Spleen (tissue), 11 donors: ENCODE measurements around the gene PVALEF. TPM values are rescaled to one million over a fixed set of nuclear protein-coding genes. Genes with fewer than 3 reads are reported as not detected.
"Not testable (repeated sequence)": the region's sequence is repeated elsewhere in the genome, so short reads cannot be mapped to it uniquely, and the experiment has no call there.

Experiments used
- DNase-seq: peaks from one replicate; pipeline ENCODE4 v3.0.0-alpha.2; 2020
- H3K27ac ChIP-seq, 8 donors: fragments of 200-600 bp; sonication (generic) in 7 of 8; 1 replicate in 4 of 8; 2 replicates in 4 of 8; pipeline versions ENCODE4 v1.5.0 to v1.8.0; 2016 to 2021; ENCODE audit warnings: inconsistent platforms in 4 of 8, mild to moderate bottlenecking in 4 of 8, moderate library complexity in 1 of 8
- H3K27me3 ChIP-seq, 7 donors: fragments of 200-600 bp; sonication (generic) in 6 of 7; replicated peaks in 1 of 7; 1 replicate in 4 of 7; 2 replicates in 3 of 7; pipeline versions ENCODE4 v1.5.0 to v1.8.0; 2016 to 2021; ENCODE audit warnings: inconsistent platforms in 3 of 7, mild to moderate bottlenecking in 1 of 7
- H3K36me3 ChIP-seq, 6 donors: fragments of 200-600 bp; sonication (generic) in 5 of 6; 1 replicate in 4 of 6; 2 replicates in 2 of 6; pipeline versions ENCODE4 v1.5.0 to v1.8.0; 2016 to 2021; ENCODE audit warnings: inconsistent platforms in 2 of 6
- H3K4me1 ChIP-seq, 6 donors: fragments of 200-600 bp; sonication (generic) in 5 of 6; 1 replicate in 3 of 6; 2 replicates in 3 of 6; pipeline versions ENCODE4 v1.5.0 to v1.8.0; 2016 to 2021; ENCODE audit warnings: inconsistent platforms in 3 of 6
- H3K4me3 ChIP-seq, 8 donors: fragments of 200-600 bp; sonication (generic) in 7 of 8; 1 replicate in 4 of 8; 2 replicates in 4 of 8; pipeline versions ENCODE4 v1.5.0 to v1.8.0; 2016 to 2021; ENCODE audit warnings: inconsistent platforms in 4 of 8, mild to moderate bottlenecking in 4 of 8, moderate library complexity in 2 of 8
- H3K9me3 ChIP-seq, 8 donors: fragments of 200-600 bp; sonication (generic) in 7 of 8; 1 replicate in 4 of 8; 2 replicates in 4 of 8; pipeline versions ENCODE4 v1.5.0 to v1.8.0; 2016 to 2021; ENCODE audit warnings: inconsistent platforms in 4 of 8
- POLR2A ChIP-seq, 3 donors: fragments of 450-650 bp; IDR thresholded peaks; one replicate each; pipeline ENCODE4 v1.5.1; 2017; ENCODE audit warnings: antibody characterized with exemption in 3 of 3, mild to moderate bottlenecking in 1 of 3
- POLR2AphosphoS5 ChIP-seq, 3 donors: sonication (generic); formaldehyde crosslinking; IDR thresholded peaks; one replicate each; pipeline ENCODE4 v1.5.1; 2017; ENCODE audit warnings: antibody characterized with exemption in 3 of 3
- WGBS, 5 donors: extraction: QIAGEN DNeasy Blood & Tissue Kit in 3 of 5; methylation state at CpG; one replicate each; pipeline versions ENCODE4 v1.1.5 to v1.1.7; 2013 to 2018; 5-methylcytosine and 5-hydroxymethylcytosine counted together
- intact Hi-C: fragments of 100-400 bp; cut with DNase I; formaldehyde crosslinking; loops from one replicate; pipeline ENCODE4 v1.15.0; 2023; ENCODE audit warnings: low total_unique reads
- polyA plus RNA-seq, 3 donors: library from polyadenylated mRNA; stranded (reverse); fragments of 200-250 nt; gene quantifications; one replicate each; pipeline ENCODE4 v1.2.1, GENCODE V29; 2013
- total RNA-seq, 7 donors: library from RNA; depleted of rRNA in 3 of 7; stranded (reverse); fragments of >200 nt in 3 of 7; fragmentation: NEBNext Ultra II Directional in 4 of 7; extraction: Animal tissue kit (Norgen Biotek cat#: 25700) in 4 of 7; gene quantifications; one replicate each; pipeline versions ENCODE4 v1.1.0 to v1.2.1, GENCODE V29; 2016 to 2021
- TF ChIP-seq, protein P1 (sequence below), 11 experiments: fragments of 200-600 bp in 7 of 11; fragments of 450-650 bp in 4 of 11; sonication (generic) in 4 of 11; IDR thresholded peaks in 8 of 11; conservative IDR thresholded peaks in 3 of 11; 1 replicate in 7 of 11; 2 replicates in 4 of 11; pipeline versions ENCODE4 v1.4.0 to v1.8.0; 2016 to 2021; ENCODE audit warnings: antibody characterized with exemption in 11 of 11, inconsistent platforms in 4 of 11, mild to moderate bottlenecking in 1 of 11
- donor health status: healthy with polysubstance abuse.
- donor health status: DM: no; HTN: no; CAD: no; lungs with moderate emphysema.
- donor health status: DM: no; HTN: no; CAD: no.
- donor health status: Bipolar disorder and iron deficiency.
- donor health status: healthy.
- donor health status: DM: no; HTN: no; CAD: no.
- donor health status: DM: yes; HTN: yes; CAD: no.

The PVALEF gene
- total and polyA plus RNA-seq, 10 donors, result not detected

DNA sequence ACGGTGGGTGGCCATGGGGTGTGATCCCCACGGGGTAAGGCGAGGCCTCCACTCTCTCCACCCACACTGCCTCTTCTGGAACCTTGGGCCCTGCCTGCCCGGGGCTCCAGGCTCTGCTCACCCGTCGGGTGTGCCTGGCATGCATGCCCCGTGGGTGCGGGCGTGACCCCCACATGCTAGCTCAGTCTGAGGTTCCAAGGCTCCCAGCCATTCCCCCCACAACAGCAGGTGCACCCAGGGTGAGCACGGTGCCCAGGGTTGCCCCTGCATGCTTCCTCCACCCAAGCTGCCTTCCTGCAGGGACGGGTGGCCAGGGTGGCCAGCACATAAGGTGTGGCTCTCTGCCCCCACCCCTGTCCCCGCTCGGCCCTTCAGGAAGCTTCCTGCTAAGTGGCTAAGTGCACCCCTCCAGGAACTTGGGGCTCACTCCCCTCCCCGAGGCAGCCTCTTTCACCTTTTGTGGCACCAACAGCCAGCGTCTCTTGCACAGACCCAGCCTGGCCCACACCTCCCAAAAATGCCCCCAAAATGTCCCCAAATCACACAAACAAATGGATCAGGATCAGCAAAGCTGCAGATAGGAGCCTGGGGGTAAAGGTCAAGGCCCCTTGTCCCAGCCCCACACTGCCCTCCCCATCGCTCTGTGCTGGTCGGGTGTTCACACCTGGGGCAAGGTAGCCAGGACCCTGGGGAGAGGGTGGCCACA is 21.4 kb upstream of the PVALEF start:
- intact Hi-C loops, result loop anchor here (5.0 to 10.0 kb wide), 2 partner anchors 51 to 98 kb away; no protein-coding TSS in a partner anchor

DNA sequence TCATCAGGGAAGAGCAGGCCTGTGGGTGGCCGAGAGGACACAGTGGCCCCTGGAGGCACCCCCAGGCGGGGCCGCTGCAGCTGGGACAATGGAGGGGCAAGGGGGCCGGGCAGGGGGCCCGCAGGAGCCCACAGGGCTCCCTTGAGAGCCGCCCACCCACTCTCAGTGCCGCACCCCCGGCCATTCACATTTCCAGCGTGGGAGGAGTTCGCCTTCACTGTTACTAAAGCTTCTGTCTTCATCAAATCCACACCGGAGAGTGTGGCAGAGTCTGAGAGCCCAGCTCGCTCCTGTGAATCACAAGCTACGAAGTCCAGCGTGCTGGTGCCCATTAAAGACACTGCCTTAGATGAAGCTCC is 20.9 kb upstream of the PVALEF start:
- WGBS, 5 donors, result 72 to 100% (median 83%) methylated on average over 3 to 14 of the region's 14 CpGs
- H3K27ac ChIP-seq, result no peak overlapping the region

More for the DNA sequence above, 21.4 kb upstream of the PVALEF start:
- Histone ChIP-seq H3K27me3 (peaks cover 0 to 7% (median 0%) of the 10 kb centered on the region in 7 donors), H3K36me3 (no peaks in the 10 kb centered on the region), H3K4me3 (no peak overlapping the region), H3K27ac (no peak overlapping the region), H3K9me3 (no peaks in the 10 kb centered on the region), H3K4me1 (peaks cover 5 to 41% (median 13%) of the 10 kb centered on the region in 6 donors)
- WGBS, 5 donors, result 78 to 90% (median 83%) methylated on average over 14 to 17 of the region's 17 CpGs
- no peak for DNase-seq
- TF ChIP-seq POLR2A (IDR thresholded peaks at IDR 0.05), result no peak
- peak in 1 of 3 donors; percentile 21 for TF ChIP-seq POLR2AphosphoS5 (IDR thresholded peaks at IDR 0.05)

DNA sequence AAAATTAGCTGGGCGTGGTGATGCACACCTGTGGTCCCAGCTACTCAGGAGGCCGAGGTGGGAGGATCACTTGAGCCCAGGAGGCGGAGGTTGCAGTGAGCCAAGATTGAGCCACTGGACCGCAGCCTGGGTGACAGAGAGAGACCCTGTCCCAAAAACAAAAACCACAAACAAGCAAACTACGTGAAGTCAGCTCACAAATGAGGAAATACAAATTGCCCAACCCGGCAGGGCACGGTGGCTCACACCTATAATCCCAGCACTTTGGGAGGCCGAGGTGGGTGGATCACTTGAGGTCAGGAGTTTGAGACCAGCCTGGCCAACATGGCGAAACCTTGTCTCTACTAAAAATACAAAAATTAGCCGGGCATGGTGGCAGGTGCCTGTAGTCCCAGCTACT is 19.1 kb upstream of the PVALEF start:
- WGBS, 5 donors, result 60 to 76% (median 65%) methylated on average over 10 of the region's 10 CpGs

More for the DNA sequence above, 20.9 kb upstream of the PVALEF start:
- Histone ChIP-seq H3K4me3 (no peak overlapping the region), H3K27me3 (peaks cover 0 to 7% (median 0%) of the 10 kb centered on the region in 7 donors), H3K36me3 (no peaks in the 10 kb centered on the region), H3K9me3 (no peaks in the 10 kb centered on the region), H3K4me1 (peaks cover 5 to 46% (median 16%) of the 10 kb centered on the region in 6 donors)
- intact Hi-C loops, result loop anchor here (5.0 to 10.0 kb wide), 2 partner anchors 50 to 98 kb away; no protein-coding TSS in a partner anchor
- TF ChIP-seq, protein P1, sequence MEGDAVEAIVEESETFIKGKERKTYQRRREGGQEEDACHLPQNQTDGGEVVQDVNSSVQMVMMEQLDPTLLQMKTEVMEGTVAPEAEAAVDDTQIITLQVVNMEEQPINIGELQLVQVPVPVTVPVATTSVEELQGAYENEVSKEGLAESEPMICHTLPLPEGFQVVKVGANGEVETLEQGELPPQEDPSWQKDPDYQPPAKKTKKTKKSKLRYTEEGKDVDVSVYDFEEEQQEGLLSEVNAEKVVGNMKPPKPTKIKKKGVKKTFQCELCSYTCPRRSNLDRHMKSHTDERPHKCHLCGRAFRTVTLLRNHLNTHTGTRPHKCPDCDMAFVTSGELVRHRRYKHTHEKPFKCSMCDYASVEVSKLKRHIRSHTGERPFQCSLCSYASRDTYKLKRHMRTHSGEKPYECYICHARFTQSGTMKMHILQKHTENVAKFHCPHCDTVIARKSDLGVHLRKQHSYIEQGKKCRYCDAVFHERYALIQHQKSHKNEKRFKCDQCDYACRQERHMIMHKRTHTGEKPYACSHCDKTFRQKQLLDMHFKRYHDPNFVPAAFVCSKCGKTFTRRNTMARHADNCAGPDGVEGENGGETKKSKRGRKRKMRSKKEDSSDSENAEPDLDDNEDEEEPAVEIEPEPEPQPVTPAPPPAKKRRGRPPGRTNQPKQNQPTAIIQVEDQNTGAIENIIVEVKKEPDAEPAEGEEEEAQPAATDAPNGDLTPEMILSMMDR (IDR thresholded peaks at IDR 0.05 in 8 of 11, conservative IDR thresholded peaks at IDR 0.05 in 3 of 11), result no peak
- TF ChIP-seq POLR2A (IDR thresholded peaks at IDR 0.05), result no peak
- TF ChIP-seq POLR2AphosphoS5 (IDR thresholded peaks at IDR 0.05), result no peak
- no peak for DNase-seq

DNA sequence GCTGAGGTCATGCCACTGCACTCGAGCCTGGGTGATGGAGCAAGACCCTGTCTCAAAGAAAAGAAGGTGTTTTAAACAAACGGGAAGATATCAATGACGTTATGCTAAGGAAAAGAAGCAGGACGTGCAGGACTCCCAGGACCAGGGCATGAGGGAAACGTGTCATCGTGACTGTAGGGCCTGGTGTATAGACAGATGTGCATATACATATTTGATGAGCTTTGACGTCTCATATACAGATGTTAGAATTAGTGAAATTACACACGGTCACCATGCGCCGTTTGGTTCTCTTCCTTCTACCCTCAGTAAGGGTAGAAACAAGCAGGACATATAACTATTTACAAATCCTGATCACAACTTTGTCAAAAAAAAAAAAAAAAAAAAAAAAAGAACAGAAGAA is 17.6 kb upstream of the PVALEF start:
- Histone ChIP-seq H3K36me3 (no peaks in the 10 kb centered on the region), H3K27ac (no peak overlapping the region), H3K9me3 (no peaks in the 10 kb centered on the region), H3K4me3 (no peak overlapping the region), H3K4me1 (peaks cover 0 to 64% (median 42%) of the 10 kb centered on the region in 6 donors), H3K27me3 (peaks cover 0 to 10% (median 0%) of the 10 kb centered on the region in 7 donors)
- WGBS, 5 donors, result 79 to 90% (median 80%) methylated on average over 10 of the region's 10 CpGs
- DNase-seq, result no peak
- intact Hi-C loops, result loop anchor here (10.0 kb wide), 1 partner anchor 47 kb away; no protein-coding TSS in a partner anchor
- TF ChIP-seq POLR2A (IDR thresholded peaks at IDR 0.05) (no peak), POLR2AphosphoS5 (IDR thresholded peaks at IDR 0.05) (no peak)
- TF ChIP-seq, protein P1 (IDR thresholded peaks at IDR 0.05 in 8 of 11, conservative IDR thresholded peaks at IDR 0.05 in 3 of 11), result no peak

More for the DNA sequence above, 19.1 kb upstream of the PVALEF start:
- not testable (repeated sequence) for H3K9me3 ChIP-seq, H3K36me3 ChIP-seq, DNase-seq
- peak overlapping the region in 4 of 8 donors; percentile 6 to 75 (median 64) for H3K27ac ChIP-seq
- peak overlapping the region in 1 of 8 donors; percentile 19 for H3K4me3 ChIP-seq
- intact Hi-C loops, result loop anchor here (10.0 kb wide), 1 partner anchor 49 kb away; no protein-coding TSS in a partner anchor
- peak in 1 of 3 donors; percentile 45 for TF ChIP-seq POLR2AphosphoS5 (IDR thresholded peaks at IDR 0.05)
- H3K4me1 ChIP-seq, result peaks cover 5 to 64% (median 33%) of the 10 kb centered on the region in 6 donors
- peaks cover 0 to 13% (median 0%) of the 10 kb centered on the region in 7 donors for H3K27me3 ChIP-seq

DNA sequence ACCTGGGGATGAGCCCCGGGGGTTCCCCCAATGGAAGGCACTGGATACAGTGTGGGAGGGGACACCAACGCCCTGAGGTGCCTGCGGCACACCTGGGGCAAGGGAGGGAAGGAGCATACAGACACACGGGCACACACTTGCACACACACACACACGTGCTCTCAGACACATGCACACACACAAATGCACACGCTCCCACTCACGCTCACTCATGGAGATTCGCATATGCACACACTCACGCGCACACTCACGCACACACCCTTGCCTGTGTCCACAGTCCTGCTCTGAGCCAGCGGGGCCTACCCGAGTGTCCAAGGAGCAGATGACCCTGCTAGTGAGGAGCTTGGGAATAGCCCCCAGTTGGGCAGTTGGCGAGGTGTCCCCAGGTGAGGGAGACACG is 16.7 kb upstream of the PVALEF start:
- no peak for DNase-seq
- peak overlapping the region in 5 of 8 donors; percentile 78 to 92 (median 86) for H3K27ac ChIP-seq
- peaks cover 0 to 64% (median 38%) of the 10 kb centered on the region in 6 donors for H3K4me1 ChIP-seq
- H3K36me3 ChIP-seq, result no peaks in the 10 kb centered on the region
- intact Hi-C loops, result loop anchor here (10.0 kb wide), 1 partner anchor 46 kb away; no protein-coding TSS in a partner anchor
- peak overlapping the region in 1 of 8 donors; percentile 56 for H3K4me3 ChIP-seq
- 84 to 93% (median 91%) methylated on average over 11 to 15 of the region's 15 CpGs for WGBS, 5 donors
- peaks cover 0 to 6% (median 0%) of the 10 kb centered on the region in 7 donors for H3K27me3 ChIP-seq
- TF ChIP-seq POLR2A (IDR thresholded peaks at IDR 0.05), result no peak
- TF ChIP-seq, protein P1 (IDR thresholded peaks at IDR 0.05 in 8 of 11, conservative IDR thresholded peaks at IDR 0.05 in 3 of 11), result no peak
- no peak for TF ChIP-seq POLR2AphosphoS5 (IDR thresholded peaks at IDR 0.05)
- no peaks in the 10 kb centered on the region for H3K9me3 ChIP-seq
